ENCODE results near the gene GSTM1. TPM values are rescaled to one million over a fixed set of nuclear protein-coding genes. Genes with fewer than 3 reads are reported as not detected.

GSTM1 gene
- total RNA-seq, 1 experiment from 2014 or later, result not detected

GRCh38 chr1:109664671-109665070 is 22.9 kb upstream of the GSTM1 start:
- intact Hi-C loops (cut with micrococcal nuclease), result no loop called here
- H3K9me3 ChIP-seq (ENCODE audit: low read length), result no peaks in the 10 kb centered on the region

GRCh38 chr1:109667452-109668122 is 20.0 kb upstream of the GSTM1 start, which contains the start of gene GSTM2:
GSTM2 (plus strand) TSS chr1:109668057; CDS start chr1:109668116, 59 bp downstream.
- H3K9ac ChIP-seq (ENCODE audit: low read length), result peak within 1 kb of the TSS; percentile 4; the same call in 1 of the 2 replicates
- DNase-seq (peak; percentile 86), ATAC-seq (peak; percentile 99)
- H3F3A ChIP-seq (ENCODE audit: low read length, unreplicated experiment), result no peaks in the 10 kb centered on the region
- ChIA-PET CTCF (no interaction called here), POLR2A (ENCODE audit: unreplicated experiment) (interaction anchor here (0.6 kb wide), 1 partner anchor 919 kb away, joined by 3 read pairs; no protein-coding TSS in a partner anchor)
- H4K20me1 ChIP-seq (ENCODE audit: low read length), result no peaks in the 10 kb centered on the region
- peak within 1 kb of the TSS; percentile 69 for H2AFZ ChIP-seq (ENCODE audit: low read length)
- H3K36me3 ChIP-seq (ENCODE audit: low read depth, low read length), result no peaks in the 10 kb centered on the region
- H3K4me3 ChIP-seq (ENCODE audit: low read length), result peak within 1 kb of the TSS; percentile 64
- peak within 1 kb of the TSS; percentile 75 for H3K4me2 ChIP-seq (ENCODE audit: low read length)
- no peaks in the 10 kb centered on the region for H3K79me2 ChIP-seq (ENCODE audit: low read length)
- BruUV-seq (replicated peaks), result no TSS peak
- TF ChIP-seq EZH2 (IDR thresholded peaks at IDR 0.05; ENCODE audit: low read length, unreplicated experiment) (no peak), EZH2phosphoT487 (IDR thresholded peaks at IDR 0.05; ENCODE audit: borderline replicate concordance, low read length) (no peak), CTCF (conservative IDR thresholded peaks at IDR 0.05; ENCODE audit: low read depth, low read length) (no peak)
- H3K4me1 ChIP-seq (ENCODE audit: insufficient read depth, low read length), result peaks cover 28% of the 10 kb centered on the region
- intact Hi-C loops (cut with micrococcal nuclease), result no loop called here
- H3K9me2 ChIP-seq (replicated peaks; ENCODE audit: low read length), result no peaks in the 10 kb centered on the region
- no peaks in the 10 kb centered on the region for H3K27me3 ChIP-seq (ENCODE audit: low read length)
- H3K9me3 ChIP-seq (ENCODE audit: low read length), result no peaks in the 10 kb centered on the region
- H3K27ac ChIP-seq (ENCODE audit: low read length), result no peak within 1 kb of the TSS

More at GRCh38 chr1:109664671-109665070, 22.9 kb upstream of the GSTM1 start:
- Histone ChIP-seq H3K4me1 (ENCODE audit: insufficient read depth, low read length) (peaks cover 28% of the 10 kb centered on the region), H3K9ac (ENCODE audit: low read length) (no peak overlapping the region), H3K27me3 (ENCODE audit: low read length) (no peaks in the 10 kb centered on the region), H3K36me3 (ENCODE audit: low read depth, low read length) (no peaks in the 10 kb centered on the region), H3K27ac (ENCODE audit: low read length) (peak overlapping the region; percentile 45), H3K79me2 (ENCODE audit: low read length) (no peaks in the 10 kb centered on the region), H2AFZ (ENCODE audit: low read length) (no peak overlapping the region), H3K4me3 (ENCODE audit: low read length) (no peak overlapping the region), H3K9me2 (replicated peaks; ENCODE audit: low read length) (no peaks in the 10 kb centered on the region), H3F3A (ENCODE audit: low read length, unreplicated experiment) (no peaks in the 10 kb centered on the region), H4K20me1 (ENCODE audit: low read length) (no peaks in the 10 kb centered on the region), H3K4me2 (ENCODE audit: low read length) (no peak overlapping the region)
- TF ChIP-seq CTCF (conservative IDR thresholded peaks at IDR 0.05; ENCODE audit: low read depth, low read length), result no peak
- no peak for TF ChIP-seq EZH2phosphoT487 (IDR thresholded peaks at IDR 0.05; ENCODE audit: borderline replicate concordance, low read length)
- TF ChIP-seq EZH2 (IDR thresholded peaks at IDR 0.05; ENCODE audit: low read length, unreplicated experiment), result no peak
- DNase-seq, result peak; percentile 60
- peak; percentile 14; the same call in 1 of the 2 replicates for ATAC-seq
- ChIA-PET POLR2A (ENCODE audit: unreplicated experiment) (no interaction called here), CTCF (no interaction called here)
- BruUV-seq (replicated peaks), result no TSS peak

Data from PC-3 (cell line).